ENCODE data around the gene IGLL1.

IGLL1 gene

DNA sequence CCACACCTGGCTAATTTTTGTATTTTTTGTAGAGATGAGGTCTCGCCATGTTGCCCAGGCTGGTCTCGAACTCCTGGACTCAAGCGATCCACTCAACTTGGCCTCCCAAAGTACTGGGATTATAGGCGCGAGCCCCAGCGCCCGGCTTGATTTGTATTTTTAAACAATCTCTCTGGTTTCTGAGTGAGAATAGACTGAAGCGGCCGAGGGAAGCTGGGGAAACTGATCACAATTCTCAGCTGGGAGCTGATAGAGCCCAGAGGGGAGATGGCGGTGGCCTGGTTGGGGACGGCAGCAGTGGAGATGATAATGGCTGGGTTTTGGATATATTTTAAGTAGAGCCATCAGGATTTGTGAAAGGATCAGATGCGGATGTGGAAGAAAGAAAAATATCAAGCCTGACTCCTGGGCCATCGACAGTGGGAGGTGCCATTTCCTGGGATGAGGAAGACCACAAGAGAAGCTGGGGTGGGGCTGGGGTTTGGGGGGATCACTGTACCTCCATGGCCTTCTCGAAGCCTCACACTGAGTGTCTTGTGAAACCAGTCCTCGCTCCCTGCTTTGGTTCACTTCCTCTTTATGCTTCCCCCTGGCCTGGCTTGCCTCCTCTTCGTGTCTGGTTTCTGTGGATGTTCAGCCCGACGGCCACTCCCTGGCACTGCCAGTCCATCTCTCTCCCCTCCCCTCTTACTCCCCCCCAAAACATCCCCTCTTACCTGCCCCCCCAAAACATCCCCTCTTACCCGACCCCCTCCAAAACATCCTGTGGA is 51.9 kb downstream of the IGLL1 start:
- no peak for DNase-seq (ENCODE audit: low spot score)

DNA sequence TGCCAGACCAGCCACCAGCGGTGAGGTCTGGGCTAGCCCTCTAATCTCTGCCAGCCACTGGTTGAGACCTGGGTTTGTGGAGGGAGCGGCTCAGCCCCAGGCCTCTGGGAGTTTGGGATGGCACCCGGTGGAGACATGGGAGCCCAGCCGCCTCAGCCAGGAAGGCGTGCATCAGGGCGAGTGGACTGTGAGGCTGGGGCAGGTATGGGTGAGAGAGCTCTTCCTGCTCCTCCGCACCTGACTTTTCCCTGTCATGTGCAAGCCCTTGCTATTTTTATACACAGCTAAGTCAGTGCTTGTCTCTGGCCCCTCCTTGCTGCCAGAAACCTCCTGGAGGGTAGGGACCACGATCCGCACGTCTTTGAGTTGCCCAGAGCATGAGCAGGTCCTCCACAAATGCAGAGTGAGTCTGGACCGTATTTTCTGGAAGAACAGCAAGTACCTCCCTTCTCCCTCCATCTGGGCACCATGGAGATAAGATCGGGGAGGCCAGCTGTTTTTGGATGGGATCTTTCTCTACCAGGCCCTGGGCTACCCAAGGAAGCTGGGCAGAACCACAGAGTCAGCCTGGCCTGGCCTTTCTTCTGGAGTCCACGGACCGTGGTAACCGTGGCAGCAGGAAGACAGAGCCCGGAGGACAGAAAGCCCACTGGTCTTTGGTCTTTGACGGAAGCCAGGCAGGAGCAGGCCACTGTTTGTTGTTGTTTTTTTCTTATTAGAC is 53.3 kb downstream of the IGLL1 start:
- DNase-seq (ENCODE audit: low spot score) = no peak

DNA sequence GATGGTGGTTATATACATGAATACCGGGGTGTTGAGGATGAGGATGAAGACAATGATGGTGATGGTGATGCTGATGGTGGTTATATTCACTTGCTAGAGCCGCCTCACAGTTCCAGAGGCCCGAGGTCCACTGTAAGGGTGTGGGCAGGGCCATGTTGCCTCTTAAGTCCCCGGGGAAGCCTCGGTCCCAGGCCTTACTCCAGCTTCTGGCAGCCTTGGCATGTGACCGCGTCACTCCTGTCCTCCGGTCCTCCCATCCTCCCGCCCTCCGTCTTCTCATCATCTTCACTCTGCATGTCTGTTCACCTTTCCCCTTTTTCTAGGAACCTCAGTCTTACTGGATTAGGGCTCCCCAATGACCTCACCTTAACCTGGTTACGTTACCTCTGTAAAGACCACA is 54.6 kb downstream of the IGLL1 start:
- no peak for DNase-seq (ENCODE audit: low spot score)

DNA sequence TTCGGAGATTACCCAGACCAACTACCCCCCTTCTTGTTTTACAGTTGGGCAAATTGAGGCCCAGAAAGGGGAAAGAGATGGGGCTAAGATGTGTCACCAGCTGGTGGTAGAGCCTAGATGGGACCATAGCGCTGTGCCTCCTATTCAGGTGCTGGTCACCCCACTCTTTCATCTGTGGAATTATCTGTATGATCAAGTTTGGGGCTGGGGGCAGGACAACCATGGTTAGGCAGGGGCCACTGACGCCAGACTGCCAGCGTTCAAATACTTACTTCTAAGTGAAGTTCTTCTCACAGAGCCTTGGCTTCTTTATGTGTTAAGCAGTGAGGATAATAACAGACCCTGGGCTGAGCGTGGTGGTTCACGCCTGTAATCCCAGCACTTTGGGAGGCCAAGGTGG is 55.9 kb downstream of the IGLL1 start:
- no peak for DNase-seq (ENCODE audit: low spot score)

DNA sequence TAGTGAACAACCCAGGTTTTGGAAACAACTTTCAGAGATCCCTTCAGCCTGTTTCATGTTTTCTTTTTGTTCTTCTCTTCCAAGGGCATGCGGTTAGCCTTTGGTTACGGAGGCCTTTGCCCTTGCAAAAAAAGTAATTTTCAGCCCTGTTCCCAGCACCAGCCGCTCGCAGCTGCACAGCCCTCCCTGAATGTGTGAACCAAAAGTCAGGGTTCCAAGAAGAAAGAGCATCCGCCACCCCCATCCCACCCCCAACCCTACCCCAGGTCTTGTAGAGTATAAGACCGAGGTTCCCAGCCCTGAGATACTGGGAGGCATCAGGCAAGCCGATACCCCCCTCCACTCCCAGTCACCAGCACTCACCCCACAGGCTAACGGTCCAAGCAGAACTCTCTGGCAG is 56.4 kb downstream of the IGLL1 start:
- DNase-seq (ENCODE audit: low spot score) = no peak

Data from hematopoietic multipotent progenitor cell treated with erythropoietin and hydrocortisone succinate and interleukin-3 and kit ligand, for 15 days (in vitro differentiated cells).